Uterus (tissue), 2 donors: ENCODE measurements around the gene PACRG.

Experiments used
- POLR2A ChIP-seq, 2 donors: fragments of 450-650 bp; IDR thresholded peaks; one replicate each; pipeline ENCODE4 v1.6.1; 2016; ENCODE audit warnings: antibody characterized with exemption in 2 of 2, mild to moderate bottlenecking in 1 of 2, moderate library complexity in 1 of 2
- TF ChIP-seq, protein P1 (sequence below), 4 experiments: fragments of 200-600 bp in 2 of 4; fragments of 450-650 bp in 2 of 4; sonication (generic) in 2 of 4; IDR thresholded peaks; one replicate each; pipeline ENCODE4 v1.5.1; 2016 to 2019; ENCODE audit warnings: antibody characterized with exemption in 4 of 4, mild to moderate bottlenecking in 2 of 4, moderate library complexity in 1 of 4

DNA sequence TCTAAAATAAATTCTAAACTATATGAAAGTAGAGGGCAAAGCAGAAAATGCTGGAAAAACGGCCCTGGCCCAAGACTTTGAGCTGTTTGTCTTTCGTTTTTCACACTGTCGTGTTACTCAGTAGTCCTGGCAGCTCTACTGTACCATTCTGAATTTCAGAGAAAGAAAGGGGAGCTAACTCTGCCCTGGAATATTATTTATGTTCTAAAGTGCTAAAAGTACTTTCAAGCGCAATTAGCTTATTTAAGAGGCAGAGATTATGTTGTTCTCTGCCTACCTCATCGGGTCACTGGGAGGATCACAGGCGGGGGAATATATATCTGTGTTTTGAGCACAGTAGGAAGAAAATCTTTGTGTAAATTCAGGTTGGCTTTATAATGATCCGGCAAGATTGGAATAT, 534.3 kb downstream of the PACRG start:
- TF ChIP-seq, protein P1, sequence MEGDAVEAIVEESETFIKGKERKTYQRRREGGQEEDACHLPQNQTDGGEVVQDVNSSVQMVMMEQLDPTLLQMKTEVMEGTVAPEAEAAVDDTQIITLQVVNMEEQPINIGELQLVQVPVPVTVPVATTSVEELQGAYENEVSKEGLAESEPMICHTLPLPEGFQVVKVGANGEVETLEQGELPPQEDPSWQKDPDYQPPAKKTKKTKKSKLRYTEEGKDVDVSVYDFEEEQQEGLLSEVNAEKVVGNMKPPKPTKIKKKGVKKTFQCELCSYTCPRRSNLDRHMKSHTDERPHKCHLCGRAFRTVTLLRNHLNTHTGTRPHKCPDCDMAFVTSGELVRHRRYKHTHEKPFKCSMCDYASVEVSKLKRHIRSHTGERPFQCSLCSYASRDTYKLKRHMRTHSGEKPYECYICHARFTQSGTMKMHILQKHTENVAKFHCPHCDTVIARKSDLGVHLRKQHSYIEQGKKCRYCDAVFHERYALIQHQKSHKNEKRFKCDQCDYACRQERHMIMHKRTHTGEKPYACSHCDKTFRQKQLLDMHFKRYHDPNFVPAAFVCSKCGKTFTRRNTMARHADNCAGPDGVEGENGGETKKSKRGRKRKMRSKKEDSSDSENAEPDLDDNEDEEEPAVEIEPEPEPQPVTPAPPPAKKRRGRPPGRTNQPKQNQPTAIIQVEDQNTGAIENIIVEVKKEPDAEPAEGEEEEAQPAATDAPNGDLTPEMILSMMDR (IDR thresholded peaks at IDR 0.05), result no peak
- no peak for TF ChIP-seq POLR2A (IDR thresholded peaks at IDR 0.05)
